ENCODE data around the gene PTPRN2. TPM values are rescaled to one million over a fixed set of nuclear protein-coding genes. Genes with fewer than 3 reads are reported as not detected.

The PTPRN2 gene
- total RNA-seq, 1 experiment from 2014 or later = 1.1 TPM

GRCh38 chr7:158393926-158394625 lies 193.5 kb downstream of the PTPRN2 start:
- ATAC-seq (no peak), DNase-seq (ENCODE audit: low read depth, low spot score) (no peak)
- Histone ChIP-seq H3K9me3 (ENCODE audit: control insufficient read depth, insufficient read depth, low read depth, low read length) (no peaks in the 10 kb centered on the region), H3K4me3 (ENCODE audit: low read depth in 2 of 2, low read length in 2 of 2) (no peak overlapping the region), H3K27ac (ENCODE audit: low read length) (no peak overlapping the region), H3K36me3 (ENCODE audit: control insufficient read depth, insufficient read depth, low read length) (no peaks in the 10 kb centered on the region), H3K4me1 (ENCODE audit: control insufficient read depth, insufficient read depth, low read length) (peaks cover 7% of the 10 kb centered on the region; the same call in 1 of the 2 replicates), H3K27me3 (ENCODE audit: control insufficient read depth, insufficient read depth, low read length) (no peaks in the 10 kb centered on the region)
- in situ Hi-C loops (cut with HindIII; ENCODE audit: low pct_unique_long_range_greater_than_20kb, low sequenced_read_pairs) = no loop called here
- ChIA-PET CTCF (no interaction called here), POLR2A (no interaction called here)
- intact Hi-C loops (cut with micrococcal nuclease; ENCODE audit: unreplicated experiment) = no loop called here
- BruUV-seq (replicated peaks) = no TSS peak
- TF ChIP-seq TCF7L2 (IDR thresholded peaks at IDR 0.05; ENCODE audit: low read depth, low read length) = no peak
- no peak for TF ChIP-seq CTCF (IDR thresholded peaks at IDR 0.05)
- no peak for TF ChIP-seq REST (IDR thresholded peaks at IDR 0.05; ENCODE audit: insufficient read depth in 1 of 2, low read depth in 2 of 2, low read length in 1 of 2)
- TF ChIP-seq SIN3A (IDR thresholded peaks at IDR 0.05; ENCODE audit: borderline replicate concordance, insufficient read depth, low read depth, low read length) = no peak
- no peak for TF ChIP-seq POLR2AphosphoS5 (IDR thresholded peaks at IDR 0.05; ENCODE audit: low read depth, low read length)

- ChIA-PET CTCF (no interaction called here), POLR2A (no interaction called here)
- intact Hi-C loops (cut with micrococcal nuclease; ENCODE audit: unreplicated experiment) (no loop called here), in situ Hi-C loops (cut with HindIII; ENCODE audit: low pct_unique_long_range_greater_than_20kb, low sequenced_read_pairs) (no loop called here)
- Histone ChIP-seq H3K36me3 (ENCODE audit: control insufficient read depth, insufficient read depth, low read length) (no peaks in the 10 kb centered on the region), H3K4me3 (ENCODE audit: low read depth in 2 of 2, low read length in 2 of 2) (no peak overlapping the region), H3K27ac (ENCODE audit: low read length) (no peak overlapping the region), H3K27me3 (ENCODE audit: control insufficient read depth, insufficient read depth, low read length) (no peaks in the 10 kb centered on the region), H3K9me3 (ENCODE audit: control insufficient read depth, insufficient read depth, low read depth, low read length) (no peaks in the 10 kb centered on the region), H3K4me1 (ENCODE audit: control insufficient read depth, insufficient read depth, low read length) (peaks cover 7% of the 10 kb centered on the region; the same call in 1 of the 2 replicates)
- no TSS peak for BruUV-seq (replicated peaks)
- TF ChIP-seq CTCF (IDR thresholded peaks at IDR 0.05) (no peak), SIN3A (IDR thresholded peaks at IDR 0.05; ENCODE audit: borderline replicate concordance, insufficient read depth, low read depth, low read length) (no peak), TCF7L2 (IDR thresholded peaks at IDR 0.05; ENCODE audit: low read depth, low read length) (no peak), REST (IDR thresholded peaks at IDR 0.05; ENCODE audit: insufficient read depth in 1 of 2, low read depth in 2 of 2, low read length in 1 of 2) (no peak), POLR2AphosphoS5 (IDR thresholded peaks at IDR 0.05; ENCODE audit: low read depth, low read length) (no peak)
- no peak for DNase-seq (ENCODE audit: low read depth, low spot score)
- no peak for ATAC-seq
Measured at GRCh38 chr7:158392251-158392650, 195.4 kb downstream of the PTPRN2 start.
